DOHH2 (cell line): ENCODE measurements around the gene CAMK2D.

ENCODE experiments used
- CTCF ChIP-seq: fragments of 200-600 bp; sonication (generic); IDR thresholded peaks from one replicate; pipeline ENCODE4 v1.5.1; 2014; ENCODE audit warnings: antibody characterized with exemption, mild to moderate bottlenecking, low read depth, low read length; ENCODE audit not compliant: poor library complexity, severe bottlenecking
- EZH2phosphoT487 ChIP-seq: fragments of 200-600 bp; sonication (generic); IDR thresholded peaks from 2 replicates; pipeline ENCODE4 v1.6.1; 2017; ENCODE audit warnings: borderline replicate concordance, mild to moderate bottlenecking, antibody characterized with exemption, low read length, moderate library complexity, mixed read lengths

GRCh38 chr4:113637363-113637762, 124.2 kb downstream of the CAMK2D start:
- TF ChIP-seq CTCF: no peak
- TF ChIP-seq EZH2phosphoT487: no peak
